ENCODE results near the gene CORO7.

- TF ChIP-seq ZNF766 (CRISPR knock-in tag; conservative IDR thresholded peaks at IDR 0.05) (no peak), EZH2 (IDR thresholded peaks at IDR 0.05; ENCODE audit: borderline replicate concordance, low read depth, low read length) (no peak), GMEB1 (CRISPR knock-in tag; IDR thresholded peaks at IDR 0.05) (no peak), PRDM10 (IDR thresholded peaks at IDR 0.05; ENCODE audit: partially characterized antibody) (no peak), SREBF1 (IDR thresholded peaks at IDR 0.05; ENCODE audit: borderline replicate concordance, low read depth, low read length) (no peak), POLR2AphosphoS2 (IDR thresholded peaks at IDR 0.05; ENCODE audit: low read length) (no peak), BDP1 (IDR thresholded peaks at IDR 0.05; ENCODE audit: insufficient read depth, insufficient read length) (no peak), SMAD1 (IDR thresholded peaks at IDR 0.05; ENCODE audit: low read depth, low read length, partially characterized antibody) (no peak), POLR2A (conservative IDR thresholded peaks at IDR 0.05) (no peak), ZNF274 (IDR thresholded peaks at IDR 0.05; ENCODE audit: borderline replicate concordance, low read depth, low read length) (no peak)
Observed at GRCh38 chr16:4317532-4318450, 98.6 kb downstream of the CORO7 start.

Data from K562 (cell line).